ENCODE results near the gene TUBB2A. TPM values are rescaled to one million over a fixed set of nuclear protein-coding genes. Genes with fewer than 3 reads are reported as not detected.

Gene TUBB2A
- 73.2 TPM for total RNA-seq
- 100 to 1,000 TPM in 1 of 8 donors, 10 to 100 TPM in 7; 72.0 to 103 (median 88.0) TPM for polyA plus RNA-seq (ENCODE audit: insufficient read depth in 1 of 8, insufficient read length in 8 of 8, low replicate concordance in 1 of 8)
- long read RNA-seq, donor 1, transcript TUBB2A-201 (4 exons, 1,595 nt) = major isoform, 11 of 11 reads
- long read RNA-seq, donor 1, partial matches to known transcripts = 0 of 11 reads
- long read RNA-seq, donor 1, other reads (novel, unspliced or antisense) = 0 of 11 reads
- long read RNA-seq, donor 2, transcript TUBB2A-201 (4 exons, 1,595 nt) = major isoform, 5 of 5 reads
- long read RNA-seq, donor 2, partial matches to known transcripts = 0 of 5 reads
- long read RNA-seq, donor 2, other reads (novel, unspliced or antisense) = 0 of 5 reads
- long read RNA-seq, donor 3, transcript TUBB2A-201 (4 exons, 1,595 nt) = major isoform, 26 of 26 reads
- long read RNA-seq, donor 3, partial matches to known transcripts = 0 of 26 reads
- long read RNA-seq, donor 3, other reads (novel, unspliced or antisense) = 0 of 26 reads
- long read RNA-seq, donor 4, transcript TUBB2A-201 (4 exons, 1,595 nt) = major isoform, 25 of 25 reads
- long read RNA-seq, donor 4, partial matches to known transcripts = 0 of 25 reads
- long read RNA-seq, donor 4, other reads (novel, unspliced or antisense) = 0 of 25 reads
- long read RNA-seq, donor 5, transcript TUBB2A-201 (4 exons, 1,595 nt) = major isoform, 61 of 63 reads
- long read RNA-seq, donor 5, partial matches to known transcripts = 0 of 63 reads
- long read RNA-seq, donor 5, other reads (novel, unspliced or antisense) = 0 of 63 reads
- long read RNA-seq, donor 6, transcript TUBB2A-201 (4 exons, 1,595 nt) = major isoform, 53 of 54 reads
- long read RNA-seq, donor 6, partial matches to known transcripts = 0 of 54 reads
- long read RNA-seq, donor 6, other reads (novel, unspliced or antisense) = 0 of 54 reads
- long read RNA-seq, donor 7, transcript TUBB2A-201 (4 exons, 1,595 nt) = major isoform, 41 of 41 reads
- long read RNA-seq, donor 7, partial matches to known transcripts = 0 of 41 reads
- long read RNA-seq, donor 7, other reads (novel, unspliced or antisense) = 0 of 41 reads
- long read RNA-seq, donor 8, transcript TUBB2A-201 (4 exons, 1,595 nt) = major isoform, 25 of 25 reads
- long read RNA-seq, donor 8, partial matches to known transcripts = 0 of 25 reads
- long read RNA-seq, donor 8, other reads (novel, unspliced or antisense) = 0 of 25 reads
- long read RNA-seq, donor 9, transcript TUBB2A-201 (4 exons, 1,595 nt) = major isoform, 18 of 18 reads
- long read RNA-seq, donor 9, partial matches to known transcripts = 0 of 18 reads
- long read RNA-seq, donor 9, other reads (novel, unspliced or antisense) = 0 of 18 reads
- long read RNA-seq, donor 10, transcript TUBB2A-201 (4 exons, 1,595 nt) = major isoform, 30 of 30 reads
- long read RNA-seq, donor 10, partial matches to known transcripts = 0 of 30 reads
- long read RNA-seq, donor 10, other reads (novel, unspliced or antisense) = 0 of 30 reads
- long read RNA-seq, donor 11, transcript TUBB2A-201 (4 exons, 1,595 nt) = major isoform, 27 of 27 reads
- long read RNA-seq, donor 11, partial matches to known transcripts = 0 of 27 reads
- long read RNA-seq, donor 11, other reads (novel, unspliced or antisense) = 0 of 27 reads

DNA sequence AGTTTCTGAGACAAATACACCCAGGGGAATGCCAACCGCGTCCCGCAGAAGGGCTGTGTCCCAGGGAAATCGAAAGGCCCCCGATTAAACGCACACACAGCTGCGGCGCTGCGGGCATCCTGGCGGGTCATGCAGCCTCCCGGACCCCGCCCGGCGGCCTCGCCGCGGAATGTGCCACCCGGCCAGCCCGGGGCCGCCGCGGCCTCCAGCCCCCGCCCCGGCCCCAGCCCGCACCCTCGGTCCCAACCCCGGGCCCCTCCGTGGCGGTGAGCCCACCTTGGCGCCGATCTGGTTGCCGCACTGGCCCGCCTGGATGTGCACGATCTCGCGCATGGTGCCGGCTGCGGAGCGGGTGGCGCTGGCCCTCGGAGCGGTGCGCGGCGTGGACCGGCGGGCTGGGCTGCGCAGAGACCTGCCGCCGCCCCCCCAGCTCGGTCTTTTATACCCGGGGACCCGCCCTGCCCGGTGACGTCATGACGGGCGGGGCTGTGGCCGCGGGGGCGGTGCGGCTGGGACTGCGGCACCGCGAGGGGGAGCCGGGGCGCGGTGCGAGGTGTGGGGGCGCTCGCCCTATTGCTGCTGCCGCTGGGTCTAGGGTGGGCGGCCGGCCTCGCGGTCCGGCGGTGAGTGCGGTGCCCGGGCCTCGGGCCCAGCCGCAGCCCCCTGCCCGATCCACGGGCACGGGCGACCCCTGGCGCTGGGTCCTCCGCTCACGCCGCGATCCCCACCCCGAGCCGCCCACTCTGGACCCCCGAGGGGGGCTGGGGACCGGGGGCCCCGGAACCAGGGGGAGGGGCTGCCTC is at the start of gene TUBB2A:
TSS of gene TUBB2A (minus strand) at position 414 of the 803 bp plus-strand sequence. CDS start at position 333, 81 bp downstream.
- Histone ChIP-seq H3K4me1 (ENCODE audit: control insufficient read depth, insufficient read depth, low read length) (peaks cover 11% of the 10 kb centered on the region), H3K27ac (ENCODE audit: low read length) (peak within 1 kb of the TSS; percentile 84), H3K27me3 (ENCODE audit: control insufficient read depth, insufficient read depth, low read length) (peaks cover 2% of the 10 kb centered on the region), H3K9me3 (replicated peaks; ENCODE audit: control insufficient read depth, low read depth, low read length) (no peaks in the 10 kb centered on the region), H3K4me3 (ENCODE audit: low read length) (peak within 1 kb of the TSS; percentile 74), H3K36me3 (ENCODE audit: control insufficient read depth, insufficient read depth, low read length) (peaks cover 17% of the 10 kb centered on the region)
- under 1% methylated on average over 92 of the region's 95 CpGs for WGBS (ENCODE audit: insufficient coverage)
- DNase-seq = peak; percentile 93

GRCh38 chr6:3206339-3207015 is 49.1 kb upstream of the TUBB2A start:
- Histone ChIP-seq H3K36me3 (ENCODE audit: control insufficient read depth, insufficient read depth, low read length) (no peaks in the 10 kb centered on the region), H3K9me3 (replicated peaks; ENCODE audit: control insufficient read depth, low read depth, low read length) (peaks cover 2% of the 10 kb centered on the region), H3K27me3 (ENCODE audit: control insufficient read depth, insufficient read depth, low read length) (peaks cover 4% of the 10 kb centered on the region), H3K27ac (ENCODE audit: low read length) (no peak overlapping the region), H3K4me3 (ENCODE audit: low read length) (no peak overlapping the region), H3K4me1 (ENCODE audit: control insufficient read depth, insufficient read depth, low read length) (peaks cover 26% of the 10 kb centered on the region)
- DNase-seq = no peak
- 69% methylated on average over 2 of the region's 7 CpGs for WGBS (ENCODE audit: insufficient coverage)

DNA sequence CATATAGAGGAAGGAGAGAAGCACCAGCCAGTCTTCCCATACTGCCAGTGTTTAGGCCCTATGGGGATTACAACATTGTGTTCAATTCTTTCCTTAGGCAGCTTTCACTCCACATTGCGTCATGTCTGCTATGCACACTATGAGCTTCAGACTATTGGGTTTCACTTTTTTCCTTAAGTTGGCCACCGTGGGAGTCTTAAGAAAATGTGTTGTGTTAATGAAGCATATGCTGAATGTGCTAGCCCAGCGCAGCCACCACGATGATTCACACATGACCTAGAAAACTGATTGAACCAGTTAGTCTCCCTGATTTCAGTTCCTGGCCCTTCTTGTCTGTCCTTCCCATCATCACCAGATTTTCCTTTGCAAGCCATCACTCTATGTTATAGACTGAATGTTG is 48.6 kb upstream of the TUBB2A start:
- H3K27me3 ChIP-seq (ENCODE audit: control insufficient read depth, insufficient read depth, low read length) = peaks cover 4% of the 10 kb centered on the region
- no peak overlapping the region for H3K4me3 ChIP-seq (ENCODE audit: low read length)
- no peak for DNase-seq
- no peak overlapping the region for H3K27ac ChIP-seq (ENCODE audit: low read length)
- no peaks in the 10 kb centered on the region for H3K36me3 ChIP-seq (ENCODE audit: control insufficient read depth, insufficient read depth, low read length)
- WGBS (ENCODE audit: insufficient coverage) = no CpG with 5 or more reads among the region's 4 CpGs
- peaks cover 21% of the 10 kb centered on the region for H3K4me1 ChIP-seq (ENCODE audit: control insufficient read depth, insufficient read depth, low read length)
- H3K9me3 ChIP-seq (replicated peaks; ENCODE audit: control insufficient read depth, low read depth, low read length) = peaks cover 2% of the 10 kb centered on the region

GRCh38 chr6:3204921-3205320 is 47.6 kb upstream of the TUBB2A start:
- H3K4me3 ChIP-seq (ENCODE audit: low read length) = no peak overlapping the region
- WGBS (ENCODE audit: insufficient coverage) = 92% methylated on average over 5 of the region's 6 CpGs
- no peak for DNase-seq
- H3K36me3 ChIP-seq (ENCODE audit: control insufficient read depth, insufficient read depth, low read length) = no peaks in the 10 kb centered on the region
- H3K27me3 ChIP-seq (ENCODE audit: control insufficient read depth, insufficient read depth, low read length) = no peaks in the 10 kb centered on the region
- H3K9me3 ChIP-seq (replicated peaks; ENCODE audit: control insufficient read depth, low read depth, low read length) = peaks cover 2% of the 10 kb centered on the region
- H3K27ac ChIP-seq (ENCODE audit: low read length) = no peak overlapping the region
- peaks cover 20% of the 10 kb centered on the region for H3K4me1 ChIP-seq (ENCODE audit: control insufficient read depth, insufficient read depth, low read length)

DNA sequence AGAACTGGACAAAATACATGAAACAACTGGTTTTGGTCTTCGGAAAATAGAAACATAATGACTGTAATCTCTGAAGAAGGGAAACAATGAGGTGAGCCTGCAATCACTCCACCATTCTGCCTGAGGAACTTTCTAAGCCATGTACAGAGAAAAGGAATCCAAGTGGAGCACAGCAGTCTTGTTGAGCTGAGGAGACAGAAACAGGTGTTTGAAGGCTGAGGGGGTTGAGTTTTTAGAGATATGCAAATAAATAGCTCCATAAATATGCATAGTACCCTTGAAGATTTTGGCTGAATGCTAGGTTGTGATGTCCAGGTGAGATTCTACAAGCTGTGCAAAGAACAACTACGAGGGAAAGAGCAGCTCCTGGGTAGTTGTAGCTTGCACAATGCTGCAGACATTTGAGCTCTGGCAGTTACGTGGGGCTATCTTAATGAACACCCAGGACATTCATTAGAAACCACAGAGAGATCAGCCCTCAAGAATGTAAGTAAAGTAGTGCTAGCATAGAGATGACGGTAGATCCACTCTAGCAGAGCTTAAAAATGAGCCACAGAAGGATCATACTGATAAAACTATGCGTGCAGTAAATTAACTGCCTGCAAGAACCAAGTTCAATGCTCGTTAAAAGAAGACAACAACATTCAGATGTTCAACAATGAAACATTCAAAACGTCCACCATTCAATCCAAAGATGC is 45.8 kb upstream of the TUBB2A start:
- no peak for DNase-seq
- no peak overlapping the region for H3K4me3 ChIP-seq (ENCODE audit: low read length)
- WGBS (ENCODE audit: insufficient coverage) = 94% methylated on average over 3 of the region's 7 CpGs

DNA sequence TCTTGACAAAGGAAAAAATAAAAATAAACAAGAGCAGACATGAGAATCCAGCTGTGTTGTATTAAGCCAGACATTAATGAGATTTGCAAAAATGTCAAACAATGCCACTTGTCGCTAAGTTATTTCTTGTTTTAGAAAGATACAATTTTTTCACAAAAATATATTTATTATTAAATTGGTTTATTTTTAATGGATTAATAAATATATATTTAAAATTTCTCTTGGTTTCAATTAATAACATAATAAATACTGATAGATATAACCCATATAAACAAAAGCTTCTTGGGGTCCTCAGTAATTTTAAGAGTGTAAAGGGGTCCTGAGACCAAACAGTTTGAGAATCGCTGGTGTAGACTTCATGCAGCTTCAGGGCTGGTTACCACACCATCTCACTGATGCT is 44.0 kb upstream of the TUBB2A start:
- Histone ChIP-seq H3K36me3 (ENCODE audit: control insufficient read depth, insufficient read depth, low read length) (no peaks in the 10 kb centered on the region), H3K9me3 (replicated peaks; ENCODE audit: control insufficient read depth, low read depth, low read length) (peaks cover 2% of the 10 kb centered on the region), H3K4me3 (ENCODE audit: low read length) (no peak overlapping the region), H3K27ac (ENCODE audit: low read length) (no peak overlapping the region), H3K4me1 (ENCODE audit: control insufficient read depth, insufficient read depth, low read length) (no peaks in the 10 kb centered on the region), H3K27me3 (ENCODE audit: control insufficient read depth, insufficient read depth, low read length) (no peaks in the 10 kb centered on the region)
- WGBS (ENCODE audit: insufficient coverage) = 100% methylated on average over 1 of the region's 2 CpGs
- no peak for DNase-seq

More for the DNA sequence above, 45.8 kb upstream of the TUBB2A start:
- no peaks in the 10 kb centered on the region for H3K27me3 ChIP-seq (ENCODE audit: control insufficient read depth, insufficient read depth, low read length)
- peaks cover 2% of the 10 kb centered on the region for H3K9me3 ChIP-seq (replicated peaks; ENCODE audit: control insufficient read depth, low read depth, low read length)
- peaks cover 8% of the 10 kb centered on the region for H3K4me1 ChIP-seq (ENCODE audit: control insufficient read depth, insufficient read depth, low read length)
- no peak overlapping the region for H3K27ac ChIP-seq (ENCODE audit: low read length)
- no peaks in the 10 kb centered on the region for H3K36me3 ChIP-seq (ENCODE audit: control insufficient read depth, insufficient read depth, low read length)

GRCh38 chr6:3200682-3201081 is 43.3 kb upstream of the TUBB2A start:
- DNase-seq = no peak
- Histone ChIP-seq H3K9me3 (replicated peaks; ENCODE audit: control insufficient read depth, low read depth, low read length) (peaks cover 2% of the 10 kb centered on the region), H3K4me3 (ENCODE audit: low read length) (no peak overlapping the region), H3K36me3 (ENCODE audit: control insufficient read depth, insufficient read depth, low read length) (no peaks in the 10 kb centered on the region), H3K4me1 (ENCODE audit: control insufficient read depth, insufficient read depth, low read length) (no peaks in the 10 kb centered on the region), H3K27me3 (ENCODE audit: control insufficient read depth, insufficient read depth, low read length) (no peaks in the 10 kb centered on the region), H3K27ac (ENCODE audit: low read length) (no peak overlapping the region)

DNA sequence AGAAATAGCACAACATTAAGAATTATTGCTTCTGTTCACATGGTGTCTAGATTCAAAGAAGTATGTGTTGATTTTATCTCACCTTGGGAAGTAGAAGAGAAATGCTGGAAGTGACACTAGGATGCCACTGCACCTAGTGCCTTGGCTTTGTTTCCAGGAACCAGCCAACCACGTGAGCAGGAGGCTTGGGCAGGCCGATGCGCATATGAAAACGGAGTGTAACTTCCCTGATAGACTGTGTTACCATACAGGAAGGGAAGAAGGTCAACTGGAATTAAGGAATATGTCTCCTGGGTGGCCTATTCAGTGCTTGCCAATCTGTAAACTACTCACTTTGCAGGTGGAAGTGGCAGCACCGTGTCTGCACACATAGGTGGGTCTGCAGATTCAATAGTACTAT is 42.0 kb upstream of the TUBB2A start:
- 100% methylated on average over 4 of the region's 5 CpGs for WGBS (ENCODE audit: insufficient coverage)

More for the DNA sequence above, 42.0 kb upstream of the TUBB2A start:
- Histone ChIP-seq H3K27me3 (ENCODE audit: control insufficient read depth, insufficient read depth, low read length) (no peaks in the 10 kb centered on the region), H3K36me3 (ENCODE audit: control insufficient read depth, insufficient read depth, low read length) (no peaks in the 10 kb centered on the region), H3K4me3 (ENCODE audit: low read length) (no peak overlapping the region), H3K27ac (ENCODE audit: low read length) (no peak overlapping the region), H3K9me3 (replicated peaks; ENCODE audit: control insufficient read depth, low read depth, low read length) (no peaks in the 10 kb centered on the region), H3K4me1 (ENCODE audit: control insufficient read depth, insufficient read depth, low read length) (no peaks in the 10 kb centered on the region)
- no peak for DNase-seq
